ENCODE results near the gene KIF1C.

The KIF1C gene

DNA sequence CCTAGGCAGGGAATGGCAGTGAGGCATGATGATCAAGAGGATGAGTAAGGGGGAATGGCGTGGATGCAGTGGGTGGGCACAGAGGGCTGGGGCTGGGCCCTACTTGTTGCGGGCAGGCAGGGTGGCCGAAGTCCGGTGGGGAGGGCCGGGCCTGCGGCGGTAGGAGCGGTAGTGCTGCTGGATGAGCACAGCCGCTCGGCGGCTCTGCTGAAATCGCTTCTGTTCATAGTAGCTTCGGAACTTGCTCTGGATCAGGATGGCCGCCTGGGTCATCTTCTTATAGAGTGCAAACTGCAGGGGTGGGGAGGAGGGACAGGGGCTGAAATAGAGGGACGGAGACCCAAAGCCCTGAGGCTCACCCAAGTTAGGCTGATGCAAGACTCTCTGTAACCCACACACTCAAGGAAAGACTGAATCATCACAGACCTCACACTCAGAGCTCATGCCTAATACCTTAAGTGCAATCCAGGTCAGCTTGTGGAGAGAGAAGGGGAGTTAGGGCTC is 28.7 kb upstream of the KIF1C start:
- no peak for DNase-seq (ENCODE audit: low read depth)

DNA sequence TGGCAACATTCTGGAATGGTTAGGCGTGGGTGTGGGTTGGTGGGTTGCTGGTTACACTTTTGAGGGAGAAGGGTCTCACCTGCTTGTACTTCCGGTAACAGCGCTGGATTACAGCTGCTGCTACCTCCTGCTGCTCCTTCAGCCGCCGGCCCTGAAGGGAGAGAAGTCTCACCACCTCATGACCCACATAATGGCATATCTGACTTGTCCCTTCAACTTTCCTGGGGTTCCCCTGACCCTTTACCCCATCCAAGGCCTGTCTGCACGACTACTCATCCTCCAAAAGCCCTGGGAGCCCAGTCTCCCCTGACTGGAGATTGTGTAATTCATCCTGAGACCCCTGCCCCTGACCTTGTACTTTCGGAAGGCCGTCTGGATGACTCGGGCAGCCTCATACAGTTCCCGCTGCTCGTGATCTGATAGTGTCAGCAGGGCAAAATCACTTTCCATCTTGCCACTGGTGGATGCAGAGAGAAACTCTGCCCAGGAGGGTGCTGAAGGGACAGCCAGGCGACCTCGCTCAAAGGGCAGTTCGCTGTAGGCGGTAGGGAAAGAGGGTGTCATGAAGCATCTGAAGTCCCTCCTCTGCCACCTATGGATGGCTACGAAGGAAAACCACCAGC is 28.1 kb upstream of the KIF1C start:
- no peak for DNase-seq (ENCODE audit: low read depth)

DNA sequence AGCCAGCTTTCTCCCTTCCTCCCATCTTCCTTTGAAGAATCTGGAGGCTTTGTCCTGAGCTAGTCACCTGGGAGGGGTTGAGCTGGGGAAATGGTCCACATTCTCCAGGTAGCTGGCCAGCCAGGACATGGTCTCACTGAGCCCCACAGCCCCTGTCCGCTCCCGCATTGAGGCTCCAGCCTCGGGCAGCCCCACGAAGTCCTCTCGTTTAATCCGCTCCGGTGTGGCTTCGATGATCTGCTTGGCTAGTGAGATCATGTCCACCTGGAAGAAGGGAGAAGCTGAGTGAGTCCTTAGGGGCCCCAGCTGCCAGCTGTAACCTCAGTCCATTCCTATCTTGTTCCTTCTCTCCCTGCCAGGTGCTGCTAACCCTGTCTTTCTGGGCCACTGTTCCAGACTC is 27.5 kb upstream of the KIF1C start:
- DNase-seq (ENCODE audit: low read depth): no peak

DNA sequence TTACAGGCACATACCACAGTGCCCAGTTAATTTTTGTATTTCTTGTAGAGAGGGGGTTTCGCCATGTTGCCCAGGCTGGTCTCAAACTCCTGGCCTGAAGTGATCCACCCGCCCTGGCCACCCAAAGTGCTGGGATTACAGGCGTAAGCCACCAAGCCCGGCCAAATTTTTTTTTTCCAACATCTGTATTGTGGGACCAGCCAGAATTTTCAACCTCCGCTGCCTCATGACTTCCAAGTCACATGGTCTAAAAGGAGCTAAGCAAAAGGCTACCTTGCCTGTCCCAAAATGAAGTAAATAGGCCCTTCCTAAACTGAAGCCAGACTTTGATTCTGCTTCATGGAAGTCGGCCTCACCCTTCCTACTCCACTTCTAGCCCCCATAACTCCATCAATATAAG is 25.9 kb upstream of the KIF1C start:
- no peak for DNase-seq (ENCODE audit: low read depth)

DNA sequence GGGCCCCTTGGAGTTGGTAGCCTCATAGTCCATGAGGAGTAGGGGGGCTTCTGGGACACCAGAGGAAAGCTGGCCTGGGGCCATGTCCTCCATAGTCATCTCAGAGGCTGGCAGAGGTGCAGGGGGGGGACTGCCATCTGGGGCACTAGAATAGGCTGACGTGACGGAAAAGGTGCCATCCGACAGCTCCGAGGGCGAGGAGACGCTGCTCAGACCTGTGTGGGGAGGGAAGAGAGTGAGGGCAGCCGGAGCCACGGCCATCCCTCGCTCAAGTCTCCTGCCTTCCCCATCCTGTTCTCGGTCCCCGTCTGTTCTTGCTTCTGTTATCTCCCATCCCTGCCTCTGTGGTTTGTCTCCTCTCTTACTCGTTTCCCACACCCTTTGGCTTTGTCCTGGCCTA is 25.4 kb upstream of the KIF1C start:
- no peak for DNase-seq (ENCODE audit: low read depth)

DNA sequence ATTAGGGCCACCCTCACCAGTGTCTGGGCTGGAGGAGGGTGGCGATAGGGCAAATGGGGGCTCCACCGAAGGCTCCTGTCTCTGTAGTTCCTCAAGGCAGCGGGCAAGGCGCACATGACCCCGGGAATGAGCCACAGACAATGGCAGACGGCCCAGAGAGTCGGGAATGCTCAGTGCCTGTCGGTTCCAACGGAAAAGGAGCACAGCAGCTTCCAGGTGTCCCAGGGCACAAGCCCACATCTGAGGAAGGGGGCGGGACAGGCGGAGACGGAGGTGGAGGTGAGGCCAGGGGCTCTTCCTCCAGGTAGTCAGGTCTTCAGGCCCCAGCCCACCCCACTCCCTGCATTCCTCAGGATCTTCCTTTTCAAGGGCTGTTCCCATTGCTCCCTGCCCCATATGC is 25.0 kb upstream of the KIF1C start:
- no peak for DNase-seq (ENCODE audit: low read depth)

DNA sequence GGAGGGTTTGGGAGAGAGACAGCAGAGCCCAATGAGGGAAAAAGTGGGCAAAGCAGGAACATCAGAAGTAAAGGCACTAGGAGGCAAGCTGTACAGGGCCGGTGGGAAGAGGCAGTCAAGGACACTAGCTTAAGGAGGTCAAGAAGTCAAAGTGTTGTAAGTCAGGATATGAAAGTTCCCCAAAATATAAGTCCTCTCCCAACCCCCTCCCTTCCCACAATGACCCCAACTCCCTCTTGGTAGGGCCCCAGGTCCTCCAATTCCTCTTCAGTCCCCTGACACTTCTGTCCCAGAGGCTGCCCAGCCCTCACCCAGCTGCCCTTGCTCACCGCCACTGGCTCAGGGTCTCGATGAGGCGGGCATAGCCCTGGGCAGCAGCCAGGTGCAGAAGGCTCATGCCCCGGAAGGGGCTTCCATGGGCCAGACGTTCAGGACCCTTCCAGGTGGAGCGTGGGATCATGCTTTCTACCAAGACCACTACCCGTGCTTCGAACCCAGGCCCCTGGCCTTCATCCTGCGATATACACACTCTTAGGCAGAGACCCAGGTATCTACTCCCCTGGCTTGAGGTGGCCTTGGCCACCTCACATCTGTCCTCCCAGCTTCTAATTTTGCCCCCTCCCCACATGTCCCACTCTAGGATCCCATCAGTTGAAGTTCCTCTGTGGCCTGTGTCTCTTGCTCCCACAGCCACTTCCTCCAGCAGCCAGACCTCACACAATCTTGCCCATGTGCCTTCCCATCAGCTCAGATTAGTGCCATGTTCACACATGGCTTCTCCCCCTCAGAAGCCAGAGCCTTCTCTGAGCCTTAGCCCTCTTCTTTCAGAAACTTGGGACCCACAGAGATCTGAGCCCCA is 24.3 kb upstream of the KIF1C start:
- DNase-seq (ENCODE audit: low read depth): no peak

DNA sequence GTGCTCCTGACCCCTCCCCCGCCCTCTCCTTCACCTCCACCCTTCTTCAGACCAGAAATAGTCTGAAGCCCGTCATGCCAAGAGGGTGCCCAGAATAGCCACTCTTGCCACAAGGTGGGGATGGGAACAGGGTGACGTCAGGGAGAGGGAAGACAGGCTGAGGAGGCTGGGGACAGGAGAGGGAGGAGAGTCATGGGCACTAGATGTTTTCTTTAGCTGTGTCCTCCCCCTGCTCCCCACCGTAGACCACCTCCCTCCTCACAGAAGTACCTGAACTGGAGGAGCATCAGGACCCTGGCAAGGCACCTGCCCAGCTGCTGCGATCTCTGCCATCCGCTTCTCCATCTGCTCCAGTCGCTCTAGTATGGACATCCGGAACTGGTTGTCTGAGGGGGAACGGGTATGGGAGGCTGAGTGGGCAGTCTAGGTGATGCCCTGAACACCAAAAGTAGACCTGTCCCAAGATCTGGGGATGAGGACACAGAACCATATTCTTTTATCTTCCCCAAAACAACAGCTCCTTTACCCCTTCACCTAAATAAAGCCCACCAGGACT is 23.6 kb upstream of the KIF1C start:
- no peak for DNase-seq (ENCODE audit: low read depth)

DNA sequence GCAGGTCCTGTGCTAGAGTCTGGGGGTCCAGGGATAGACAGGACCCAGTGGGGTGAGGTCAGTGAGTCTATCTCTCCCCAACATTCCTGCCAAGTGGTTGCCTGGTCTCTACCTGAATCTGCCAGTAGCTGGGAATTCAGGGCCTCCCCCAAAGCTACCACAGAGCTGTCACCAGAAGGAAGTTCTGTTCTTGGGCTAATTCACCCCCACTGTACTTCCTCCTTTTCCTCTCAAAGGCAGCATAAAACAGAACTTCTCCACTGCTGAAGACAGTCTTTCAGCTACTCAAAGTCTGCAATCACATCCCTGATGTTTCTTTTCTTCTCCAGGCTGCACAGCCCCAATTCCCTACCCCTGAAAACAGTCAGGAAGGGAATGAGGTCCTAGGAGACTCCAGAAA is 19.0 kb upstream of the KIF1C start:
- DNase-seq (ENCODE audit: low read depth): no peak

DNA sequence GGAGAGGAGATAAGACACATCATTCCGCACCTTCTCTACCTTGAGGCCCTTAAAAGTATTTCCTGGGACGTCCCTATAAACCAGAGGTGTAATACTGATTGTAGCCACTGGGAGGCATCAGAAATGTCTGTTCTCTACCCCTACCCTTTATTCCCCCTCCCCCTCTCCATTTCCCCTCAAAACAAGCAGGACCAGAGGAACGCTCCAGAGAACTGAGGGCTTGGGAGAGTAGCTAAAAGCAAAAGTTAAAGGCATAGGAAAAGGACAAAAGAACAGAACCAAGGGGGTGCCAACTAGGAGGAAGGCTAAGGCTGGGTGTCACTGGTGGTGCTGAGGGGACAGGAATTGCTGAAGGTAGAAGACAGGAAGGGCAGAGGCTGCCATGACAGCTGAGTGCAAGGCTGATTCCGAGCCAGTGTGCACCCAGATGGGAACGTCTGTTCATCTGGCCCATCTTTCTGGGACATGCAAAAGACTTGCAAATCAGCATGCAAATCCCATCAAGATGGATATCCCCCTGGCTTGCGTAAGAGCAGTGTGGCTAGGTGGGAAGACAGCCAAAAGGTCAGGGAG is 17.0 kb upstream of the KIF1C start:
- no peak for DNase-seq (ENCODE audit: low read depth)

DNA sequence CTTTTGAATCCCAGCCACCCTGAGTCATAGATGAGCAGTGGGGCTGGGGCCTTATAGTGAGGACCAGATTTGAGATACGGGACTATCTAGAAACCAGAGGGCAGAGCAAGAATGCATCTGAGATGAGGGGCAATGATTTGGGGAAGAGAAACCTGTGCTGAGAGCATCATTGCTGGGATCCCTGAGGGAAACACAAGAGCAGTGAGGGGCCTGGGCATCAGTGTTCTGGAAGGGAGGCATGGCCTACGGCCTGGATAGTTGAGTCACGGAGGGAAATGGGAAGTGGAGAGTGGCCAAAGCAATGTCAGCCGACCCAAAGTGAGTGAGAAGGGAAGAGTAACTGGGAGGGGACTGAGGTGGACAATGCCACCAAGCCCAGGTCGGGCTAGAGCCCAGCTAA is 15.4 kb upstream of the KIF1C start:
- DNase-seq (ENCODE audit: low read depth): no peak

DNA sequence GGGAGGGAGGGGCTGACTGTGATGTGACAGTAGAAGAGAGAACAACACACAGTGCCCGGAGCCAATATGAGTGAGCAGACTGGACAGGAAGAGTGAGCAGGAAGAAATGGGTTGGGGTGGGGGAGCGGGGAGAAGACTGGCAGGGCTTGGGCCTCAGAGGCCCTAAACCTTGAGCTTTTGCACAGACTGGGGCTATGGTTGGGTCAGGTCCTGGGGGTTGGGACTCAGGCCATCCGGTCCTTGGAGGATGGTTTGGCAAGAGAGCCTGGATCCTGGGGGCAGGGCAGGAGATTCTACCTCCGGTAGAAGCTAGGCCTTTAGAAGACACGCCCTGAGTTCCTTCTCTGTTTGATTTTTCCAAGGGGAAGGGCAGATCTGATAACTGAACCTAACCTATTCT is 11.3 kb upstream of the KIF1C start:
- DNase-seq (ENCODE audit: low read depth): no peak

DNA sequence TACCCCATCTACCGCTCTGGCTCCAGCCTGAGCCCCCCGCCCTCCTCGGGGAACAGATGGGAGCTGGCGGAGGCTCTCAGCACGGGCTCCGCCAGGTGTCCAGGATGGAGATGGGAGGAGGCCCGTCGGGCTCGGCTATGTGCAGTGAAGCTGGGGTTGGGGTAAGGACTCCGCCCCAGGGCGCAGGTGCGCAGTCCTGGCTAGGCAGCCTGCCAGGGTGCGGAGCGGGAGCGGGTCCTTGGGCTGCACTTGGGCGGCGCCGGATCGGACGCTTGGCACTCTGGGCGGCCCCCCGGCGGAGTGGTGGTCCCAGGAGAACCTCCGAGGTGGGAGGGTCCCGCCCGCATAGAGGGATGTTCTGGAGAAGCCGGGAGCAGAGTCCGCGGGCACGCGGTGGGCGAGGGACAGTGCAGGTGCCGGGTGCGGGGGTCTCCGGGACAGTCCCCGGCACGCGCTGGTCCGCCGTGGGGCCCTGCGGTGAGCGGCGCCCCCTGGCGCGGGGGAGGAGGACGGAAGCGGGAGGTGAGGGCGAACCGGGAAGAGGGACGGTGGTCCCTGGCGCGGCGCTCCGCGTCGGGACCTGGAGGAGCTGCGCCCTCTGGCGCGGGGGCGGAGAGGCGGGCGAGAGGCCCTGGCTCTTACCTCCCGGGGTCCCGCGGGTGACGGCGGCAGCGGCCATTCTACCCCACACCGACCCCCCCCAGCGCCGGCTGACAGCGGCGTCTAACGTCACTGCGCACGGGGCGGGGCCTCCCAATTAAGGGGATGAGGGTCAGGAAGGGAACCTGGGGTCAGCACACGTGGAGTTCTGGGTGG is 10.6 kb upstream of the KIF1C start, which contains the start of gene CAMTA2:
Gene CAMTA2 (minus strand): TSS at position 725 of the 816 bp plus-strand sequence. CDS start 1,453 bp downstream, outside the sequence.
- DNase-seq (ENCODE audit: low read depth): peak; percentile 71

DNA sequence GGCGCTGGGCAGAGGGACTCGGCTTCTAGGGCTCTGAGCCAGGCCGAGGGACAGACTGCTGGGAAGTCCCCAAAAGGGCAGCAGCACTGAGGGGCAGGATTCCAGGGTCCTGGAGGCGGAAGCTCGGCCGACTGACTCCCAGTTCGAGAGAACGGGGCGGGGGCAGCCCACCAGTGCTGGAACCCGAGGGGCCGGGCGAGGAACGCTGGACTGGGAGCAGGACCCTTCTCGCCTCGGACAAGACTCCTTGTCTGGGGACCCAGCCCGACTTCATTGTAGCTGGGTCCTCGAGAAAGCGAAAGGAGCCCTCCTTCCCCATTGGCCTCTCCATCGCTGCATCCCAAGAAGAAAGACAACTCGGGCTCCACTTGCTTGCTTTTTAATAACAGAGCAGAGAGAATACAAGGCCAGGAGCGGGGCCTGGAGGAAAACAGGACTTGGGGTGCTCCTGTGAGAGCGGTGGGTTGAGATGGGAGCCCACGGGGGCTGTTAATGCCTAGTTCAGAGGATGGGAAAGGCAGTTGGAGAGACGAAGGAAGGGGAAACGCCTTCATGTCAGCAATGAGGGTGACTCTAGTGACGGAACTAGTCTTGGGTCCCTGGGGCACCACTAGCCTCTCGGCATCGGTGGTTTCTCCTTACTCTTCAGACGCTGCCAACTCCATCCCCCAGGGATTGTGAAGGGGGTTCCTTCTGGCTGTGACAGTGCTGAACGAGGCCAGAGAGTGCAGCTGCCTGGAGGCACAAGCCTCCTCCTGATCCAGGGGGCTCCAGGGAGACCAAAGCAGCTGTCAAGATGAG is 9.8 kb upstream of the KIF1C start:
- DNase-seq (ENCODE audit: low read depth): no peak

DNA sequence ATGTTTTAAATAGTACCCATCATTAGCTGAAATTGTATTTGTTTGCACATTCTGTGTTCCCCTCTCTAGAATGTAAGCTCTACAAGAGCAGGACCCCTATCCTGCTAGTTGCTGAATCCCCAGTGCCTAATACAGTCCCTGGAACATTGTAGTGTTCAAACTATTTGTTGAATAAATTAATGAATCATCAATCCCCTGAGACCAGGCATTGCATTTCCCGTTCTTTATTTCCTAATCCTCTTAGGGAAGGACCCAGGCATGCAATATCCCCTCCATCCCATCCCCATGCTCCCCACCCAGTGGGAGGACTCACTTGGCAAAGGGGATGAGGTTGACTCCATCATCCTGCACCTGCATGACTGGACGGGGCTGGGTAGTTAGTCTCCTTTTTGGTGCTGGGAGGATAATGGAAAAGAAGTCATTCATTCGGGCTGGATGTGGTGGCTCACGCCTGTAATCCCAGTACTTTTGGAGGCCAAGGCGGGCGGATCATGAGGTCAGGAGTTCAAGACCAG is 3.6 kb upstream of the KIF1C start:
- no peak for DNase-seq (ENCODE audit: low read depth)

DNA sequence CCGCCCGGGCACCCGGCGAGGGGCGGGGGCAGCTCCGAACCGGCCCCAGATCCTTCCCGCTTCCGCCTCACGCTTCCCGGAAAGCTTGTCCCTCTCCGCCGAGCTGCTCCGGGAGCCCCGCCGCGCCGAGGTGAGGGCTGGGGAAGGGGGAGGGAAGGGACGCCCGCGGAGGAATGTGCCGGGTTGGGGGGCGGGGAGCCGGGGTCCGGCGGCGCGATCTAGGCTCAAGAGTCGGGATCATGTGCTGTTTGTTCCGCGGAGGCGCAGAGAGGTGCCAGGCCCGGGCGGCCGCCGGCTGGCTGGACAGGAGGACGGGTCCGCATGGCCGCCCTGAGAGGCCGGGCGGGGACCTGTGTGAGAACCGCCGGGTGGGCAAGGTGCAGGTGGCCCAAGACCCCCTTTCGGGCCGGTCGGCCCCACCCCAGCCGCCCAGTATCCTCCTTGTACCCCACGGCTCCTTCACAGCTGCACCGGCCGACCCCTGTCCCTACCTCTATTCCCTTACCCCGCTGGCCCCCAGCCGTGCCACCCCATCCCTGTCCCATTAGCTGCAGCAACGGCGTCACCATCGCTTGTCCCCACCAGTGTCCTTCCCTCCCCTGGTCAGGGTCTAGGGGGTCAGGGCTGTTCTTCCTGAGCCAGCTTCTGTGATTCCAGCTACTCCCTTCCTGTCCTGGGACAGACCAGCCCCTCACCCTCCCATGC is 429 bp downstream of the KIF1C start:
- DNase-seq (ENCODE audit: low read depth): no peak

DNA sequence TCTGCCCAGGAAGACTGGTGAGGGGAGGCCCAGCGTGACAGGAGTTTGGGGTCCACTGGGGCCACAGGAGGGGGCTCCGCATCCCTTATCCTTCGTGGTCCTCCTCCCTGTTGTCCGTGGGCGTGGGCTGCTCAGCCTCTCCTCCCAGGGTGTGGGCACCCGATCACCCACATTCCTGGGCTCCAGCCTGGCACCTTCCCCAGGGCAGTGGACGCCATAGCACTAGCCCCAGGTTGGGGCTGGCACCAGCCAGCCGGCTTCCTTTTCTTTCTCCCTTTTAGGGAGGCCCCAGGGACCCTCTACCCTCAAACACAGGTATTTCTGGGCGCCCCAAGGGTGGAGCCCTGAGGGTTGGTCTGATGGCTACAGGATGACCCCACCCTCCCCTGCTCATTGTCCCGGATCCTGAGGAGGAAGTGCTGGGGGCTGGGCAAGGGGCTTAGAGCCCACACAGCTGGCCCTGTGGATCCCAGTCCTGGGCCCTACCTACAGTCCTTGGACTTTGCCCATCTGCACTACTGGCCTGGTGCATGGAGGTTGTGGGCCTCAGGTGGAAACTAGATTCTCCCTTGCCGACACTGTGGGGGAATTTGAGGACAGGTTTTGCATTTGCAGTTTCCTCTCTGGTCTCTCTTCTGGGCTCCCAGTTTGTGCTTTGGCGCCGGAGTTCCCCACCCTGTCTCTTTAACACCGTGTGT is 1.1 kb downstream of the KIF1C start:
- DNase-seq (ENCODE audit: low read depth): no peak

DNA sequence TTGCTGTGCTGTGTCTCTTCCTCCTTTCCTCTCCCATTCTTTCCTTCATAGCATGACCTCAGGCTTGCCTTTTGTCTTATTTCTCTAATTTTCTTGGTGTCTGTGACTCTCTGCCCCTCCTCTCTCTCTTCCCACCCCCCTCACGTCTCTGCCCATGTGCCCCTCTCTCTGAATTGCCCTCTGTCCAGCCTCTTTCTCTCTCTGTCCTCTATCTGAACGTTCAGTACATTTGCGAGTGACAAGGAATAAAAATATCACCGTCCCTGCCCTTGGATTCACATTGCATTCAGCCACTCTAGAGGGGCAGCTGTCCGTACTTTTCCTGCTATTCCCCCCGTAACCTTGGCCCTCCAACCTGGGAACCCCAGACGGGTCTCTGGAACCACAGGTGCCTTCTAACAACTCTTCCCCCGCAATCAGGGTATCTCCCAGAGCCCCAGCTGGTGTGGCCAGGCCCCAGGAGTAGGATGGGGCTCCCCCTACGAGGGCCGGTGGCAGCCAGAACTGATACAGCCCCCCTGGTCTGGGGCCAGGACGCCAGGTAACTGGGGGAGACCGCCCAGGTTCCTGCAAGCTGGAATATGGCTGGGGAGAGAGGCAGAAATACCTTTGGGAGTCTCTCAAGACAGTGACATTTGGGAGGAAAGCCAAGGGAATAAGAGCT is 1.8 kb downstream of the KIF1C start:
- DNase-seq (ENCODE audit: low read depth): no peak

DNA sequence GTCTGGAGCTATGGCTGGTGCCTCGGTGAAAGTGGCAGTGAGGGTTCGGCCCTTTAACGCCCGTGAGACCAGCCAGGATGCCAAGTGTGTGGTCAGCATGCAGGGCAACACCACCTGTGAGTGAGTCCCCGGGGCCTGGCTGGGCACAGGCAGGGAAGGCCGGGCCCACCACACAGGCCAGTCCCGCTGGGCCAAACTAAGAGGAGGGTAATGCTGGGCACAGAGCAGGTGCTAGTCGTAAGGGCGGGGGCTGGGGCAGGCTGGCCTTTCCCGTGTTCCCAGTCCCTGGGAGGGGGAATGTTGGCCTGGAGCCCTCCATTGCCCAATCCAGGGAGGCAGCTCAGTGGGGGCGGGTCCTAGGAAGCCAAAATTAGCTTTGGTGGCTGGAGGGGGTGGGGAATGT is 2.5 kb downstream of the KIF1C start:
- DNase-seq (ENCODE audit: low read depth): no peak

Measured in stimulated activated CD8-positive, alpha-beta memory T cell treated with anti-CD3 and anti-CD28 coated beads, Interleukin-15, amount 100 ng/mL, for 1 hour (primary cell).